ENCODE measurements around the gene ZNF57. TPM values are rescaled to one million over a fixed set of nuclear protein-coding genes. Genes with fewer than 3 reads are reported as not detected.
"Not testable (repeated sequence)": the region's sequence is repeated elsewhere in the genome, so short reads cannot be mapped to it uniquely, and the experiment has no call there.

The ZNF57 gene
- 5.0 and 8.4 TPM in 2 replicates for total RNA-seq (2014; rRNA removed; shearing (Covaris generic))

DNA sequence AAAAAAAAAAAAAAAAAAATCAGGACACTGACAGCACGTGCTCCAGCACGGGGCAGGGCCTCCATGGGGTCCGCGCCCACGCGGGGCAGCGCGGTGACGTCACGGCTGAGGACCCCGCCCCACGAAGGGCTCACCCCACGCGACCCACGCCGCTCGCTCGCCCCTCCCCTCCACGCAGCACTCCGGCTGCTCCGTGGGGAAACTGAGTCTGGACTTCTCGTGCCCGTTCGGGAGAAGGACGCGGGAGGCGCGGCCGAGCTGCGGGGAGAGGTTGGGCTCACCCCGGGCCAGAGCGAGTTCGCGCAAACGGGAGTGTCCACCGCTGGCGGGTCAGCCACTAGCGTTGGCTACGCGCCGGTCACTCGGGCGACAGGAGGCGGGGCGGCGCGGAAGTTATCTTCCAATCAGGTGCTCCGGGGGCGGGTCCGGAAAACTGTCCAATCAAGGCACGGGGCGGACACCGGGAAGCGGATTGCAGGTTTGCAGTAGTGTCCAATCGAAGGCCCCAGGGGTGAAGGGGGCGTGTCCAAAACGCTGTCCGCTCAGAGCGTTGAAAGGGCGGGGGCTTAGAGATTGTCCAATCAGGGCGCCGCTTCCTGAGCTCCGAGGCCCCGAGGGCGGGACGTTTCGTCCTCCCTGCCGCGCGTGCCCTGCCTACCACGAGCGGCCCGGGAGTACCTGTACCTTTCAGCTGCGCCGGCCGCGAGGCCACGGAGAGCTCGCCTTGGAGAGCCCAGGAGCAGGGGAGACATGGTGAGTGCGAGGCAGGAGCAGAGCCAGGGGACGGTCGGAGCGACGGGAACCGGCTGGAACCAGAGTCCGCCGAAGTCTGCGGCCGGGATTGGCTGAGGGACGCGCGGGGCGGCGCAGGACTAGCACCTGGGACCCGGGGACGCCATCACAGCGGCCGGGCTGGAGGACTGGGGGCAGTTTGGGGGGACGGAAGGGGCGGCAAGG, at the start of gene ZNF57:
TSS of gene ZNF57 (plus strand) at position 633 of the 957 bp plus-strand sequence. CDS start at position 751, 118 bp downstream.
- DNase-seq (ENCODE audit: low read depth): peak; percentile 99

DNA sequence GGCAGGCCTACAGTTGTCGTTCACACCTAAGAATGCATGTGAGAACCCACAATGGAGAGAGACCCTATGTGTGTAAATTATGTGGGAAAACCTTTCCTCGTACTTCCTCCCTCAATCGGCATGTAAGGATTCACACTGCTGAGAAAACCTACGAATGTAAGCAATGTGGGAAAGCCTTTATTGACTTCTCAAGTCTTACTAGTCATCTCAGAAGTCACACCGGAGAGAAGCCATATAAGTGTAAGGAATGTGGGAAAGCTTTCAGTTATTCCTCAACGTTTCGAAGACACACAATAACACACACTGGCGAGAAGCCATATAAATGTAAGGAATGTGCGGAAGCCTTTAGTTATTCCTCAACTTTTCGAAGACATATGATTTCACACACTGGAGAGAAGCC, 48.1 kb upstream of the ZNF57 start:
- DNase-seq (ENCODE audit: low read depth): no peak

DNA sequence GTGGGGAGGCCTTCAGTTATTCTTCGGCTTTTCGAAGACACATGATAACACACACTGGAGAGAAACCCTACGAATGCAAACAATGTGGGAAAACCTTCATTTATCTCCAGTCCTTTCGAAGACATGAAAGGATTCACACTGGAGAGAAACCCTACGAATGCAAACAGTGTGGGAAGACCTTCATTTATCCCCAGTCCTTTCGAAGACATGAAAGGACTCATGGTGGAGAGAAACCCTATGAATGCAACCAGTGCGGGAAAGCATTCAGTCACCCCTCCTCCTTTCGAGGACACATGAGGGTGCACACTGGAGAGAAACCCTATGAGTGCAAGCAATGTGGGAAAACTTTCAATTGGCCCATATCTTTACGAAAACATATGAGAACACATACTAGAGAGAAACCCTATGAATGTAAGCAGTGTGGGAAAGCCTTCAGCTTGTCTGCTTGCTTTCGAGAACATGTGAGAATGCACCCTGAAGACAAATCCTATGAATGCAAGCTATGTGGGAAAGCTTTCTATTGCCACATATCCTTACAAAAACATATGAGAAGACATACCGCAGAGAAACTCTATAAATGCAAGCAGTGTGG, 47.6 kb upstream of the ZNF57 start:
- no peak for DNase-seq (ENCODE audit: low read depth)

DNA sequence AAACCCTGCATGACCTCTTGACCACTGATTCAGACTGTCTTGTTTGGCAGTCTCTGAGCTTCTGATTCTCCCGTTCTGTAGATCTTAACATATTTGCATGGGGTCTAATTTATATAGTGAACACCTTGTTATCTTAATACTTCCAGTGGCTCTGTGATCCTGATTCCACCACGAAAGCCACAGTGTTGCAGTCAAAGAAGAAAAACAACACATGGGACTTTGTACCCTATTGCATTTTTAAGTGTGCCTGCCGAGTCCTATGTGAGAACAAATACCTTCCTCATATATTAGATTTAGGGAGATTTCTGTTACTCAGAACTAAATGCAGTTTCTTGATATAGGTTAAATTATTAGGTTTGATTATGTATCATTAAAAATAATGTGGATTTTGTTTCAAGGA, 45.9 kb upstream of the ZNF57 start:
- DNase-seq (ENCODE audit: low read depth): no peak

DNA sequence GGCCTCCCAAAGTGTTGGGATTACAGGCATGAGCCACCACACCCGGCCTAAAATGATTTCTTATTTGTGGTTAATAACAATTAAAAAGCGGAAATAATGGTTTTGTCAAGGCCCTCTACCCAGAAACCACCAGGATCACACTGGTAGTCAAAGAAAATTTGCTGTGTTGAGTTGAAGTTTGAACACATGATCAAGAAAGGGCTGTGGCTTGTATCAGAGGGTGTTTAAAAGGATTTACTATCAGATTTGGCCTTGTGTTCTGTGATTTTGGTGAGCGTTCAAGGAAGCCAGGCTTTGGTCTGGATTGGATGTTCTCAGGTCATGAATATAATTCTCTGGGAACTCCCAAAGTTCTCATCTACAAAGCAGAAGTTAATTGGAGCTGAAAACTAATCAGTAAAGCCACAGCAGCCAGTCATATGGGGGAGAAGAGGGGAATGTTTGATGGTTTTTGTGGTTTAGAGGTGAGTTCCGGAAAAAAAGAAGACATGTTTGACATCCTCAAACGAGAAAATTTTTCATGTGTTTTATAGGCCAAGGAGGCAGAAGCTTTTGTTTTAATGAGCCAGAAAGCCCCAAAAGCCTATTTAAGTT, 44.2 kb upstream of the ZNF57 start:
- DNase-seq (ENCODE audit: low read depth): no peak

DNA sequence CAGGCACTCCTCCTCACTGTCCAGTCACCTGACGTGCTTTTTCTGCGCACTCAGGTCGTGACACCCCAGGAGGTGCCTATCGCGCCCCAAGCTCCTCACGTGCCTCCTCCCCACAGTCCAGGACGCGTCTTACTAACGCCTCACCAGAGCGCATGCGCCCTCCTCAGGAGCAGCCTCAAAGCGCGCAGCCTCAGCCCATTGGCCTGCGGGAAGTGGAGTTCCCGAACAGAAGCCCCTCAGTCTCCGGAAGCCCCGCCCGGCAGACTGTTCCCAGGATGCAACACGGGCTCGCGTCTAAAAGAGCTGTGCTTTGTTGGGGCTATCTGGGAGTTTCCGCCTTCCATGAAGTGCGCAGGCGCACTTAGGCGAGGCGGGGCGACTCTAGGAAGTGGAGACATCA, 41.9 kb upstream of the ZNF57 start:
- no peak for DNase-seq (ENCODE audit: low read depth)

DNA sequence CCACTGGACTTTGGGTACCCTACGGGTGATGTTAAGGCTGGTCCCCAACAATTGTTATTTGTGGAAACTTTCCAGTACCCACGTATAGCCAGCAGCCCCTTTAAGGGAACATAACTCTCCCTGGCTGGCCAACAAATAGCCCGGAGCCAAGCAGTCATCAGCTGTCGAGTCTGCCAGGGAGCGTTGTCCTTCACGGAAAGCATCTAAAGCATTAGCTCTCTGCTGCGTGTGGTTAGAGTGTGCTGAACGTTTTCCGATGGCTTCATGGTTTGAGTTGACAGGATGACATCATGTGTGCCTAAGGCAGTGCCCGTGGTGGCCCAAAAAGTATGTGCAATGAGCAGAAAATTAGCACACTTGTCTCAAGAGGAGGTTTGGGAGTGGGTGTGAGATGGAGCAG, 36.9 kb upstream of the ZNF57 start:
- DNase-seq (ENCODE audit: low read depth): no peak

DNA sequence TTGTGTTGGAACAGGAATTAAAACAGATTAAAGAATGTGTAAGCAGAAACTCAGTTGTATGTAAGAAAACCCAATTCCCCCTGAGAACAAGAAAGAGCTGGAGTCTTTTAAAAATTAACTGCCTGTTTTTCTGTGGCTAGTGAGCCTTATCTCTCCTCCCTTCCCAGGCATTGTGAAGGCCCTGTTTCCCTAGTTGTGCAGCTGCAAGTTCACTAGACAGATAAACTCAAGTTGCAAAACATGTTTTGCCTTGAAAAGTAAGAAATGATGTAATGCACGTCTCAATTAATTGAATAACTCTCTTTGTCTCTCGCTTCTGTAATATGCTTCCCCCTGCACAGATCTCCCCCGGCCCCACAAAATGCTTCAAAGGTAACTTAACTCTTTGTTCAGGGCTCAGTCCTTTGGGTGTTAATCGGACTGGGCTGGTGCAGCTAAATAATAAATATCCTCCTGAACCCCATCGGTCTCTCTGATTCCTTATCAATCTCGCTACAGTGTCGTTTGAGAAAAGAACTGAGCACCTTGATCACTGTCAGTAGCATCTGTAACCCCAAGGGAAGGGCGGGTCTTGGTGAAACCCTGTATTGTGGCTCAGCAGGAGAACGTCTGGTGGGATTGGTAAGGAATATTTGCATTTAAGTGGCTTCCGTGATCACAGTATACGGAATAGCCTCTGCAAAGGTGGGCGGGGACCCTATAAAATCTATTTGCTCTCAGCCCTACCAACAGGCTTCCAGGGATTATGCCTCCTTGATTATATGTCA, 35.2 kb upstream of the ZNF57 start:
- DNase-seq (ENCODE audit: low read depth): no peak

DNA sequence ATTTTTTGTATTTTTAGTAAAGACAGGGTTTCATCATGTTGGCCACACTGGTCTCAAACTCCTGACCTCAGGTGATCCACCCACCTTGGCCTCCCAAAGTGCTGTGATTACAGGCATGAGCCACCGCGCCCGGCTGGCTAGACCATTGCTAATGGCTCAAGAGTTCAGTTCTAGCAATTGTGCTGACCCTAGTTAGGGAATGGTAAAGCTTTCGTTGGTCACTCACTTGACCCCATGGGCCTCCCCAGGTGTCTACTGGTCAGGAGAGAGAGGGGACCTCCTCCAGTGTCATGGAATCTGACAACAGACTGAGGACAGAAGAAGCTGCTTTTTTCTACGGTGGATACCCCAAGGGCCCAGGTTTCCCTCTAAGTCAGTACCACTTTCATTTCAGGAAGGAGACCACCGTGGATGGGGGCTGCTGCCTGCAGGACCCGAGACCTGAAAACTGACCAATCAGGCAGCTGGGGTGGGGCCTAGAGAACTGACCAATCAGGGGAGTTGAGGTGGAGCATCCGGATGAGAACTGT, 34.2 kb upstream of the ZNF57 start:
- no peak for DNase-seq (ENCODE audit: low read depth)

DNA sequence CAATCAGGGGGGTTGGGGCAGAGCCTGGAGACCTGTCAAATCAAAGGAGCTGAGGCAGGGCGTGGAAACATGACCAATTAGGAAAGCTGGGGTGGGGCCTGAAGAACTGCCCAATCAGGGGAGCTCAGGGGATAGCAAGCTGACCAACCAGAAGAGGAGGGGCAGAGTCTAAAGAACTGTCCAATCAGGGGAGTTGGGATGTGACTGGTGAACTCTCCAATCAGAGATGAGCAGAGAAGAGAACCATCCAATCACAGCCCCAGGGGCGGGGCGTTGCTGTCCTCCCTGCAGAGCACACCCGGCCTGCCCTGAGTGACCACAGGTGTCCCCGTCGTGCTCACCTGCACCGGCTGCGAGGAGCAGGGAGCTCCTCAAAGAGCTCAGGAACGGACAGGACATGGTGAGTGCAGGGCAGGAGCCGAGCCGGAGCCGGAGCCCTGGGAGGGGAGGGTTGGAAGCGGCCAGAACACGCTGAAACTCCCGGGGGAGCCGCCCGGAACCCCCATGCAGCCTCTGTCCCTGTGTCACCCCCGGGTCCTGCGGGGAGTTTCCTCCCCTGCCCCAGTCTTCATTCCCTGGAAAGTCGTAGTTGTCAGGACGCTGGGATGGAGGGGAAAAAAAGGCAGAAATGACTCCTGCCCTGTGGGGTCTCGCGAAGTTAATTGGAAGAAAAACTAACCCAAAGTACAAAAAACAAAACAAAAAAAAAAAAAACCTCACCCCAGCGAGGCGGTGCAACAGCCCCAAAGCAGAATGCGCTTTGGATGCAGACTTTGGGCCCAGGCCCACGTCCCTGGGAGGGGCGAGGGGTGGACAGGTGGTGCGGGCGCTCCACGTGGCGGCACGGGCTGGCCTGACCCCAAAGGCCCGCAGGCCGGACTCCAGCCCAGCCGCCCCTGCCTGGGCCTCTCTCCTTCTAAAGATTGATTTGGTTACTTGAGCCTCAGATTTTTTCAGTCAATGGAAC, 33.4 kb upstream of the ZNF57 start, which contains the start of gene ZNF556:
TSS of gene ZNF556 (plus strand) at position 311 of the 967 bp plus-strand sequence. CDS start at position 398, 87 bp downstream.
- peak; percentile 72 for DNase-seq (ENCODE audit: low read depth)

DNA sequence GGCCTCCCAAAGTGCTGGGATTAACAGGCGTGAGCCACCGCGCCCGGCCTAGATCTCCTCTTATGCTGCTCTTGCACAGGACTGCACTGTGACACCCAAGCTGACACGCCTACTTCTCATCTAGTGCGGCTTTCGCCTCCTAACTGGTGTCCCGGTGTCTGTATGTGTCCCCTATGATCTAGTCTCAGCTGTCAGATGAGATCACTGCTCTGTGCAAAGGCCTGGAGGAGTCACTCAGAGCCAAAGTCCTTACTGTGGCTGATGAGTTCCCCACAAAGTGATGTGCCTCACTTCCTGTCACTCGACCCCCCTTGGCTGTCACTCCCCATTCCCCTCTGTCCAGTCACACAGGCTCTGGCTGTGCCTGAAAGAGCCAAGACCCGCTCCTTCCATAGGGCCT, 31.1 kb upstream of the ZNF57 start:
- peak; percentile 17 for DNase-seq (ENCODE audit: low read depth)

DNA sequence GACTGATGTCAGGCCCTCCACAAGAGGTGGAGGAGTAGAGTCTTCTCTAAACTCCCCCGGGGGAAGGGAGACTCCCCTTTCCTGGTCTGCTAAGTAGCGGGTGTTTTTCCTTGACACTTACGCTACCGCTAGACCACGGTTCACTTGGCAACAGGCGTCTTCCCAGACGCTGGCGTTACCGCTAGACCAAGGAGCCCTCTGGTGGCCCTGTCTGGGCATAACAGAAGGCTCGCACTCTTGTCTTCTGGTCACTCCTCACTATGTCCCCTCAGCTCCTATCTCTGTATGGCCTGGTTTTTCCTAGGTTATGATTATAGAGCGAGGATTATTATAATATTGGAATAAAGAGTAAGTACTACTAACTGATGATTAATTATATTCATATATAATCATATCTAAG, 28.6 kb upstream of the ZNF57 start:
- DNase-seq (ENCODE audit: low read depth): not testable (repeated sequence)

DNA sequence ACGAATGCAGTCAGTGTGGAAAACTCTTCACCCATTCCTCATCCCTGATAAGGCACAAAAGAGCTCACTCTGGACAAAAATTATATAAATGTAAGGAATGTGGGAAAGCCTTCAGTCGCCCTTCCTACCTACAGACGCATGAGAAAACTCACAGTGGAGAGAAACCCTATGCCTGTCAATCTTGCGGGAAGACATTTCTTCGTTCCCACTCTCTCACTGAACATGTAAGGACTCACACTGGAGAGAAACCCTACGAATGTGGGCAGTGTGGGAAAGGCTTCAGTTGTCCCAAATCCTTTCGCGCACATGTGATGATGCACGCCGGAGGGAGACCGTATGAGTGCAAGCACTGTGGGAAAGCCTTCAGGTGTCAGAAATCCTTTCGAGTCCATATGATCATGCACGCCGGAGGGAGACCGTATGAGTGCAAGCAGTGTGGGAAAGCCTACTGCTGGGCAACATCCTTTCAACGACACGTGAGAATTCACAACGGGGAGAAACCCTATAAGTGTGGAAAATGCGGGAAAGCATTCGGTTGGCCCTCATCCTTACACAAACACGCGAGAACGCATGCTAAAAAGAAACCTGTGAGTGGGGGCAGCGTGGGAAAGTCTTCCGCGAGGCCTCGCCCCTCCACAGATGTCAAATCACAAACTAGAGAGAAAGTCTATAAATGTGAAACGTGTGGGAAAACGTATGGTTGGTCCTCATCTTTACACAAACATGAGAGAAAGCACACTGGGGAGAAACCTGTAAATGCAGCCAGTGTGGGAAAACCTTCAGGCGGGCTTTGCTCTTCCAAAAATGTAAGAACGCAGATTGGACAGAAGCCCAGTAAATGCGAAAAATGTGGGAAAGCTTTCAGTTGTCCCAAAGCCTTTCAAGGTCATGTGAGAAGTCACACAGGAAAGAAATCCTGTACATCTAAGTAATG, 23.1 kb upstream of the ZNF57 start:
- DNase-seq (ENCODE audit: low read depth): no peak

DNA sequence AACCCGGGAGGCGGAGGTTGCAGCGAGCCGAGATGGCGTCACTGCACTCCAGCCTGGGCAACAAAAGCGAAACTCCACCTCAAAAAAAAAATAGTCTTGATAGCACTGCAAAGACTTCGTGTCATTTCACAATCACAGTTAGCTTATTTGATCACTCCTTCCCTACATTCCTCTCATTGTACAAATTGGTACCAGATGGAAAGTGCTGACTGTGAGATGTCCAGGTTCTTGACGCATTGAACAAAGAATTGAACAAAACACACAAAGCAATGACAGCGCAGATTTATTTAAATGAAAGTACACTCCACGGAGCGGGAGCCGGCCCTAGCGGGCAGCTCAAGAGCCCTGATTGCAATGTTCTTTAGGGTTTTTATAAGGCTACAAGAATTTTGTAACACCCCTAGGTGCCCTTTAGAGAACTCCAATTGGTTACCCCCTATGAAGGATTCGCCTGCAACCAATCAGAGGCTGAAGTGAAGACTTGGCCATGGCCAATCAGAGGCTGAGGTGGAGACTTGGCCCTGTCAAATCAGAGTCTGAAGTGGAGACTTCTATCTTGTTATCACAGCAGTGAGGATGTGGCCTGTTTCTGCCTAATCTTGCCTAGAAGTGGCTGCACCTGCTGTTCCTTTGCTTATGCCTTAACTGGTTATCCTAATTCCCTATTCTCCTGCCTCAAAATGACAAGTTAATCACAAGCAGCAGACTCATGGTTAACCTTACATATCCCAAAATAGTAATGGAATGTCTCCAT, 16.9 kb upstream of the ZNF57 start:
- DNase-seq (ENCODE audit: low read depth): no peak

DNA sequence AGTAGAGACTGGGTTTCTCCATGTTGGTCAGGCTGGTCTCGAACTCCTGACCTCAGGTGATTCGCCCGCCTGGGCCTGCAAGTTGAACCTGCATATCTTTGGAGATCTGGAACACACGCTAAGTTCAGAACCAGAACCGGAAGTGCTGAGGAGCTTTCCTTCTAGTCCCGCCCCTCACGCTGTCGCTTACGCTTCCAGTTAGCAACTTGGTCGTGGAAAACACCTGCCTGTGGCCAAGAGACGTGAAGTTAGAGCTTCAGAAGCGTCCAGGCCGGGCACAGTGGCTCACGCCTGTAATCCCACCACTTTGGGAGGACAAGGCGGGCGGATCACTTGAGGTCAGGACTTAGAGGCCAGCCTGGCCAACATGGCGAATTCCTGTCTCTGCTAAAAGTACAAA, 15.0 kb upstream of the ZNF57 start:
- no peak for DNase-seq (ENCODE audit: low read depth)

DNA sequence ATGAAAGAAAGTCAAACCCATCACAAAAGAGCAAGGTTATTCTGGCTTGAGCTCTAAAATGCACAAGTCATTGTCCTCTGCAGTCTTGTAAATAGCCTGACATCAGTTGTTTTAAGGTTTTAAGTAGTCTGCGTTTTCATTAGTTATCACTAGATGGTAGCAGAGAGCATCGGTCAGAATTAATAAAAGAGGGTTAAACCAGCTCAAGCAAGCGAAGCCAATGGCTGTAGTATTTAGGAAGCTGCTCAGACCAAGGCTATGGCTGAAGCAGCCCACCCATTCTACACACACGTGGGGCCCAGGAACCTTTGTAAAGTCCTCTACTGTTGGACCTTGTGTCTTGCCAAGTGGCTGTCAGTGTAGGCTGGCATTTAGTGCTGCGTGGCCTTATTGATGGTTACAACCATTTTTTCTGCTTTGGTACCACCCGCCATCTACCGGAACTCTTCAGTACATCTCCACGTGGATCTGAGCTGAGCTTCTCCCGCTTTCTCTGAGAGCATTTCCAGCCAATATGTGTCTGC, 13.3 kb upstream of the ZNF57 start:
- DNase-seq (ENCODE audit: low read depth): peak; percentile 66

DNA sequence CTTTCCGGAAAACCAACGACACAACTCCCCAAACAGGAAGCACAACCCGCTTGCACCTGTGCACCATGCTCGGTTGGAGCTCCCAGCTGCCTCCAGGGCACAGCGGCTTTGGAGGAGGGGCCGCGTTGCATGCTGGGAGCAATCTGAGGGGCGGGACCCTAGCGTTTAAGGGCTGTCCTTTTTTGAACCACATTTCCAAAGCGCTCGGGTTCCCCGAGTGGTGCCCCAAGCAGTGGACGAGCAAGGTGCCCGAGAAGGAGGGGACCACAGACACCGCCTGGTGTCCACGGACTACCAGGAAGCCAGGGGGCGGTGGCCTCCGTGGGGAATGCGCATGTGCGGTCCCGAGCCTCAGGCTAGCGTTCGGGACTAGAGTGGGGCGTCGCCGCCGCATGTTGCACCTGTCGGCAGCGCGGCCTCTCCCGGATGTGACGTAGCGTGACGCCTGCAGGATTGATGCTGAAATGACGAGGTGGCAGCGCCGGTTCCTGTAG, 11.9 kb upstream of the ZNF57 start:
- DNase-seq (ENCODE audit: low read depth): no peak

DNA sequence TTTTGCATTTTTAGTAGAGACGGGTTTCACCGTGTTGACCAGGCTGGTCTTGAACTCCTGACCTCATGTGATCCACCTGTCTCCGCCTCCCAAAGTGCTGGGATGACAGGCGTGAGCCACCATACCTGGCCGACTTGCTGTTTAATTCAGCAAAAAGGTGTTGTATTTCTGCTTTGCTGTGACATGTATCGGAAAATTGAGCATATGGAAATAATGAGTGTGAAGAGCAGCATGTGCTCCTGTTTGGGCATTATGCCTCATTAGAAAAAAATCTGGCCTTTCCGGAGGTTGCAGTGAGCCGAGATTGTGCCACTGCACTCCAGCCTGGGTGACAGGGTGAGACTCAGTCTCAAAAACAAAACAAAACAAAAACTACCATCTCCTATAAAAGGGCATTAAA, 10.2 kb upstream of the ZNF57 start:
- not testable (repeated sequence) for DNase-seq (ENCODE audit: low read depth)
